Measurements from ENCODE around the gene DDX4.

Gene DDX4

DNA sequence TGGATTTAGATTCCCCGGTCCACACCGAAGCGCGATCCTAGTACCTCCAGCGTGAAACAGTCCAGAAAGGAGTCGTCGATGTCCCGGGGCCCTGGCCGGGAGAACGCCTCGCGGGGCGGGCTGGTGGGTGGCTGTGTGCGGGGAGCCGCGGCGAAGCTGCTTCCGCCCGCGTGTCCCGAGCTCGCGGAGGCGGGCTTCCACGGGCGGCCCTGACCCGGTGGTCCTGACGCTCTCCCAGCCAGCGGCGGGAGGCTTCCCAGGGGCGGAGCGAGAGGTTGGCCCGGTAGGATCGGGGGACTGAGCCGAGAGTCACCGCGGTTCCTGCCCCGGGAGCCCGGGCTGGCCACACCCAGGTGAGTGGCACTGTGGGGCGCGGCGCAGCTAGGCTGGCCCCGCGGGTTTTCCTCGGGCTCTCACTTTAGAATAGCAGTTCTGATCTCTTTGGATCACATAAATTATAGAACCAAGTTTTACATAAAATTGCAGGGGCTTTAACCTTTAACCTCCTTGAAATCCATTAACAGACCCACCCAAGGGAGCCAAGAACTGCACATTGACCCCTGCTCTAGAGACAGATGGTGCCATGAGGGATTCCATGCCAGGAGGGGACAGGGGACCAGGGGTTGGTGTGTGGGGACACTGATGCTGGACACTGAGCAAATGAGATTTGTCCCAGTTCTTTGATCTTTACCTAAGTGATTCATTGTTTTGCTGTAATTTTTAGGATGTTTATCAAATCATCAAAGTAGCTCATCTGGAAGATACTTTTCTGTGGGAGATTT, 84.1 kb downstream of the DDX4 start:
- DNase-seq (ENCODE audit: low spot score), result peak; percentile 34
- TF ChIP-seq, protein P1, sequence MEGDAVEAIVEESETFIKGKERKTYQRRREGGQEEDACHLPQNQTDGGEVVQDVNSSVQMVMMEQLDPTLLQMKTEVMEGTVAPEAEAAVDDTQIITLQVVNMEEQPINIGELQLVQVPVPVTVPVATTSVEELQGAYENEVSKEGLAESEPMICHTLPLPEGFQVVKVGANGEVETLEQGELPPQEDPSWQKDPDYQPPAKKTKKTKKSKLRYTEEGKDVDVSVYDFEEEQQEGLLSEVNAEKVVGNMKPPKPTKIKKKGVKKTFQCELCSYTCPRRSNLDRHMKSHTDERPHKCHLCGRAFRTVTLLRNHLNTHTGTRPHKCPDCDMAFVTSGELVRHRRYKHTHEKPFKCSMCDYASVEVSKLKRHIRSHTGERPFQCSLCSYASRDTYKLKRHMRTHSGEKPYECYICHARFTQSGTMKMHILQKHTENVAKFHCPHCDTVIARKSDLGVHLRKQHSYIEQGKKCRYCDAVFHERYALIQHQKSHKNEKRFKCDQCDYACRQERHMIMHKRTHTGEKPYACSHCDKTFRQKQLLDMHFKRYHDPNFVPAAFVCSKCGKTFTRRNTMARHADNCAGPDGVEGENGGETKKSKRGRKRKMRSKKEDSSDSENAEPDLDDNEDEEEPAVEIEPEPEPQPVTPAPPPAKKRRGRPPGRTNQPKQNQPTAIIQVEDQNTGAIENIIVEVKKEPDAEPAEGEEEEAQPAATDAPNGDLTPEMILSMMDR (IDR thresholded peaks at IDR 0.05; ENCODE audit: extremely low read depth, missing control alignments), result no peak

- TF ChIP-seq, protein P1 (IDR thresholded peaks at IDR 0.05; ENCODE audit: extremely low read depth, missing control alignments), result no peak
- no peak for DNase-seq (ENCODE audit: low spot score)
Observed at GRCh38 chr5:55823151-55823796, 85.4 kb downstream of the DDX4 start.

DNA sequence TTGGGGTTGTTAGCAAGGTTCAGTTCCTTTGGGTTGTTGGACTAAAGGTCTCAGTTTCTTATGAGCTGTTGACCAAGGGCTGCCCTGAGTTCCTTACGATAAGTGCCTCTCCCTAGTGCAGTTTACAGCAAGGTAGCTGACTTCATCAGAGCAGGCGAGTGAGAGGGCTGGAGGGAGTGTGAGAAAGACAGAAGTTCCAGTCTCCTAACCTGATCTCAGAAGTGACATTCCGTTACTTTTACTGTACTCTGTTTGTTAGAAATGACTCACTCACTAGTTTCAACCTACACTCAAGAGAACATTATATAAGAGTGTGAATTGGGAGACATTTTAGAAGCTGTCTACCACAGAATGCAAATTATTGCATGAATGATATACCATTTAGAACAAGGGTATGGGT, 92.1 kb downstream of the DDX4 start:
- DNase-seq (ENCODE audit: low spot score), result no peak
- TF ChIP-seq, protein P1 (IDR thresholded peaks at IDR 0.05; ENCODE audit: extremely low read depth, missing control alignments), result no peak

DNA sequence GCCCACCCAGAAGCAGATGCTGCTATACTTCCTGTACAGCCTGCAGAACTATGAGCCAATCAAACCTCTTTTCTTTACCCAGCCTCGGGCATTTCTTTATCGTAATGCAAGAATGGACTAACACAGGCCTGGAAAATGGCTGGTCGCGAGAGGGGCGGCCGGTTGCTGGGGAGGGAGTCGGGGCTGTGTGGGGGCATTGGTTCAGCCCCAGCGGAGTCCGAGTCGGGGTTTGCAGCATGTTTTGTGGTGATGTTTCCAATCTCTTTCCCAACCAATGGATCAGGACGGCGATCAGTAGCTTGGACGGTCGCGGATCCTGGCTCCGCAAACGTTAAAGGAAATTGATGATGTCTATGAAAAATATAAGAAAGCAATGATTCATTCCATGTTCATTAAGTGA, 94.6 kb downstream of the DDX4 start:
- DNase-seq (ENCODE audit: low spot score), result no peak
- TF ChIP-seq, protein P1 (IDR thresholded peaks at IDR 0.05; ENCODE audit: extremely low read depth, missing control alignments), result no peak

GRCh38 chr5:55836191-55836590, 98.3 kb downstream of the DDX4 start:
- DNase-seq (ENCODE audit: low spot score), result no peak
- TF ChIP-seq, protein P1 (IDR thresholded peaks at IDR 0.05; ENCODE audit: extremely low read depth, missing control alignments), result no peak

- DNase-seq (ENCODE audit: low spot score), result no peak
- TF ChIP-seq, protein P1 (IDR thresholded peaks at IDR 0.05; ENCODE audit: extremely low read depth, missing control alignments), result no peak
Observed at GRCh38 chr5:55841976-55842375, 104.1 kb downstream of the DDX4 start.

GRCh38 chr5:55847837-55848236, 110.0 kb downstream of the DDX4 start:
- DNase-seq (ENCODE audit: low spot score), result no peak
- TF ChIP-seq, protein P1 (IDR thresholded peaks at IDR 0.05; ENCODE audit: extremely low read depth, missing control alignments), result no peak
